Testis (tissue), 3 donors: ENCODE measurements around the gene THSD7A. TPM values are rescaled to one million over a fixed set of nuclear protein-coding genes. Genes with fewer than 3 reads are reported as not detected.

Experiments used
- DNase-seq: peaks from one replicate; pipeline ENCODE4 v3.0.0-alpha.2; 2019
- H3K27ac ChIP-seq, 2 donors: fragments of 200-600 bp; sonication (generic); one replicate each; pipeline ENCODE4 v1.5.1; 2019
- H3K27me3 ChIP-seq: fragments of 200-600 bp; sonication (generic); one replicate; pipeline ENCODE4 v1.5.1; 2019
- H3K36me3 ChIP-seq: fragments of 200-600 bp; sonication (generic); one replicate; pipeline ENCODE4 v1.5.1; 2017; ENCODE audit warnings: low read depth; ENCODE audit errors: missing control alignments
- H3K4me1 ChIP-seq: fragments of 200-600 bp; sonication (generic); one replicate; pipeline ENCODE4 v1.5.1; 2019
- H3K4me3 ChIP-seq, 2 donors: fragments of 200-600 bp; sonication (generic); one replicate each; pipeline ENCODE4 v1.5.1; 2017 to 2019
- H3K9me3 ChIP-seq: fragments of 200-600 bp; sonication (generic); one replicate; pipeline ENCODE4 v1.5.1; 2017
- CTCF ChIP-seq, 3 experiments: fragments of 450-650 bp in 2 of 3; fragments of 200-600 bp in 1 of 3; sonication (generic) in 1 of 3; IDR thresholded peaks; one replicate each; pipeline ENCODE4 v1.5.1; 2016 to 2019; ENCODE audit warnings: antibody characterized with exemption in 3 of 3, mild to moderate bottlenecking in 2 of 3, moderate library complexity in 1 of 3
- POLR2A ChIP-seq: fragments of 450-650 bp; IDR thresholded peaks from one replicate; pipeline ENCODE4 v1.6.1; 2017; ENCODE audit warnings: antibody characterized with exemption, mild to moderate bottlenecking, moderate library complexity
- WGBS, 2 donors: methylation state at CpG; one replicate each; pipeline ENCODE4 v1.1.5; 2018; 5-methylcytosine and 5-hydroxymethylcytosine counted together
- intact Hi-C: fragments of 100-400 bp; cut with DNase I; formaldehyde crosslinking; loops from one replicate; pipeline ENCODE4 v1.15.1; 2023; ENCODE audit warnings: low total_unique reads
- polyA plus RNA-seq: library from polyadenylated mRNA; stranded (reverse); fragments of 350-450 nt; fragmentation: Illumina TruSeq; extraction: RNeasy Lipid Tissue Mini Kit (QIAGEN cat#74804); gene quantifications from one replicate; pipeline ENCODE4 v1.2.3, GENCODE V29; 2014; ENCODE audit warnings: low read depth, low replicate concordance; ENCODE audit not compliant: insufficient read depth
- total RNA-seq, 2 donors: library from RNA; depleted of rRNA; stranded (reverse); fragments of >200 nt; gene quantifications; one replicate each; pipeline ENCODE4 v1.2.3, GENCODE V29; 2016

Gene THSD7A
- total and polyA plus RNA-seq, 3 donors from 2014 or later: 1.6 to 7.0 (median 6.8) TPM

GRCh38 chr7:11332865-11333228, 499.2 kb downstream of the THSD7A start:
- 94 to 98% methylated on average over 2 of the region's 2 CpGs for WGBS, 2 donors
- Histone ChIP-seq H3K36me3 (no peaks in the 10 kb centered on the region), H3K4me1 (no peaks in the 10 kb centered on the region), H3K27me3 (no peaks in the 10 kb centered on the region), H3K4me3 (no peak overlapping the region), H3K27ac (no peak overlapping the region), H3K9me3 (no peaks in the 10 kb centered on the region)
- TF ChIP-seq CTCF (IDR thresholded peaks at IDR 0.05) (no peak), POLR2A (no peak)
- DNase-seq: no peak
- intact Hi-C loops: no loop called here

- H3K4me1 ChIP-seq: no peaks in the 10 kb centered on the region
- no peak for DNase-seq
- H3K9me3 ChIP-seq: no peaks in the 10 kb centered on the region
- no peaks in the 10 kb centered on the region for H3K27me3 ChIP-seq
- intact Hi-C loops: no loop called here
- no peak overlapping the region for H3K4me3 ChIP-seq
- TF ChIP-seq CTCF (IDR thresholded peaks at IDR 0.05): no peak
- TF ChIP-seq POLR2A: no peak
- 88 to 94% methylated on average over 4 of the region's 4 CpGs for WGBS, 2 donors
- no peak overlapping the region for H3K27ac ChIP-seq
- H3K36me3 ChIP-seq: no peaks in the 10 kb centered on the region
These were observed 499.7 kb downstream of the THSD7A start for GRCh38 chr7:11332186-11332864.

GRCh38 chr7:11331128-11332102, 500.6 kb downstream of the THSD7A start:
- no peak for DNase-seq
- Histone ChIP-seq H3K9me3 (no peaks in the 10 kb centered on the region), H3K27me3 (no peaks in the 10 kb centered on the region), H3K4me3 (no peak overlapping the region), H3K36me3 (no peaks in the 10 kb centered on the region), H3K4me1 (no peaks in the 10 kb centered on the region), H3K27ac (no peak overlapping the region)
- 84% methylated on average over 8 of the region's 8 CpGs for WGBS, 2 donors
- intact Hi-C loops: no loop called here
- TF ChIP-seq CTCF (IDR thresholded peaks at IDR 0.05): no peak
- TF ChIP-seq POLR2A: no peak

GRCh38 chr7:11330717-11331116, 501.3 kb downstream of the THSD7A start:
- H3K27ac ChIP-seq: no peak overlapping the region
- no peaks in the 10 kb centered on the region for H3K4me1 ChIP-seq
- no peak overlapping the region for H3K4me3 ChIP-seq
- 76 to 81% methylated on average over 3 of the region's 3 CpGs for WGBS, 2 donors
- DNase-seq: no peak
- no peaks in the 10 kb centered on the region for H3K27me3 ChIP-seq
- H3K36me3 ChIP-seq: no peaks in the 10 kb centered on the region
- H3K9me3 ChIP-seq: no peaks in the 10 kb centered on the region
- intact Hi-C loops: no loop called here
- TF ChIP-seq CTCF (IDR thresholded peaks at IDR 0.05) (no peak), POLR2A (no peak)
